Measurements from ENCODE around the gene PPP2R5C. TPM values are rescaled to one million over a fixed set of nuclear protein-coding genes. Genes with fewer than 3 reads are reported as not detected.
A peak's percentile ranks its signal among the peaks of the same experiment; 100 is the strongest.

The PPP2R5C gene
- total RNA-seq, 1 donor from 2014 or later: 71.5 TPM

DNA sequence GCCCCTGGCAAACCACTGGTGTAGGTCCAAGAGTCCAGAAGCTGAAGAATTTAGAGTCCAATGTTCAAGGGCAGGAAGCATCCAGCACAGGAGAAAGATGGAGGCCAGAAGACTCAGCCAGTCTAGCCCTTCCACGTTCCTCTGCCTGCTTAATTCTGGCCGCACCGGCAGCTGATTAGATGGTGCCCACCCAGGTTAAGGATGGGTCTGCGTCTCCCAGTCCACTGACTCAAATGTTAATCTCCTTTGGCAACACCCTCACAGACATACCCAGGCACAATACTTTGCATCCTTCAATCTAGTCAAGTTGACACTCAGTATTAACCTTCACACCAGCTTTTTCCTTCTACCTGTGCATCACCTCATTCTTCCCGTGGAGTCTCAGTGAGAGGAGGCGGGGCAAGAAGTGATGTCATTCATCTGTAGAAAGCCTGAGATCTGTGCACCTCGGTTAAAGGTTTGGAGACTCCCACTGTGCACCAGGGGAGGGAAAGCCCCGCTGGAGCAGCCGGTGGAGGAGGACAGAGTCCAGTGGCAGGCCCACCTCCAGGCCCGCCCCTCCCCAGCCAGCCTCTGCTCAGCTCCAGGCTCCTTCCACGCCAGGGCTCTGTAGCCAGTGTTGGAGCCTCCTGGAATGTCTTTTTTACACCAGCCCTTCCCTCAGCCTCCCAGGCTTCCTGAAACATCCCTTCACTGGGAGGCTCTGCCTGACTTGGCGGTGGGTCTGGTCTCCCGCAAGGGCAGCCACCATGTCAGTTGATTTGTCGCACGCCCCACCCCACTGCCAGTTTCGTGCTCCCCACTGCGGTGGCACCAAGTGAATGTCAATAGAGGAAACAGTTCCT is 122.8 kb downstream of the PPP2R5C start:
- Mint-ChIP-seq H3K36me3 (ENCODE audit: low read depth, unreplicated experiment) (peaks cover 29% of the 10 kb centered on the region), H3K27ac (ENCODE audit: unreplicated experiment) (no peak overlapping the region), H3K4me3 (ENCODE audit: unreplicated experiment) (peak overlapping the region; percentile 39), H3K27me3 (ENCODE audit: unreplicated experiment) (peaks cover 6% of the 10 kb centered on the region), H3K4me1 (ENCODE audit: unreplicated experiment) (no peaks in the 10 kb centered on the region), H3K9me3 (ENCODE audit: unreplicated experiment) (no peaks in the 10 kb centered on the region)
- TF ChIP-seq, protein P1, sequence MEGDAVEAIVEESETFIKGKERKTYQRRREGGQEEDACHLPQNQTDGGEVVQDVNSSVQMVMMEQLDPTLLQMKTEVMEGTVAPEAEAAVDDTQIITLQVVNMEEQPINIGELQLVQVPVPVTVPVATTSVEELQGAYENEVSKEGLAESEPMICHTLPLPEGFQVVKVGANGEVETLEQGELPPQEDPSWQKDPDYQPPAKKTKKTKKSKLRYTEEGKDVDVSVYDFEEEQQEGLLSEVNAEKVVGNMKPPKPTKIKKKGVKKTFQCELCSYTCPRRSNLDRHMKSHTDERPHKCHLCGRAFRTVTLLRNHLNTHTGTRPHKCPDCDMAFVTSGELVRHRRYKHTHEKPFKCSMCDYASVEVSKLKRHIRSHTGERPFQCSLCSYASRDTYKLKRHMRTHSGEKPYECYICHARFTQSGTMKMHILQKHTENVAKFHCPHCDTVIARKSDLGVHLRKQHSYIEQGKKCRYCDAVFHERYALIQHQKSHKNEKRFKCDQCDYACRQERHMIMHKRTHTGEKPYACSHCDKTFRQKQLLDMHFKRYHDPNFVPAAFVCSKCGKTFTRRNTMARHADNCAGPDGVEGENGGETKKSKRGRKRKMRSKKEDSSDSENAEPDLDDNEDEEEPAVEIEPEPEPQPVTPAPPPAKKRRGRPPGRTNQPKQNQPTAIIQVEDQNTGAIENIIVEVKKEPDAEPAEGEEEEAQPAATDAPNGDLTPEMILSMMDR (IDR thresholded peaks at IDR 0.05; ENCODE audit: unreplicated experiment): no peak
- no peak for DNase-seq (ENCODE audit: low spot score)

DNA sequence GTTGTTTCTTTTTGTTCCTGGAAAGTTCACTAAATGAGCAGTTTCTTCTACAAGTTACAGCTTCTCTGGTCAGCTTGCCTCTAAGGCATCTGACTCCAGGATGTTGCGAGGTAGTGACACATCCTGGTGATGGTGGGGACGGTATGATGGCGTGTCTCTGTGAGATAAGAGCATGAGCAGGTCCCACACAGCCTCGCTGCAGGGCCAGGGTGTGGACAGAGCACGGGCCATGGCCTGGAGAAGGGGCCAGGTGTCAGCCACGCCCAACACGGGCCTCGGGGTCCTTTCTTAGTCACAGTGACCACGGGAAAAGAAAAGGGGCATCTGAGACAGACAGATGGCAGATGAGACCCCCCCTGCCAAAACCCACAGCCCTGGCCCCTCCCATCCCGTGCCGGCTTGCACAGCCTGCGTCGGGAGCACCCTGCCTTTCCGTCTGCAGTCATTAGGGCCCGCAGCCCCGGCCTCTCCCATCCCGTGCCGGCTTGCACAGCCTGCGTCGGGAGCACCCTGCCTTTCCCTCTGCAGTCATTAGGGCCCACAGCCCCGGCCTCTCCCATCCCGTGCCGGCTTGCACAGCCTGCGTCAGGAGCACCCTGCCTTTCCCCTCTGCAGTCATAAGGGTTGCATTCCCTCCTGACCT is 123.5 kb downstream of the PPP2R5C start:
- TF ChIP-seq, protein P1 (IDR thresholded peaks at IDR 0.05; ENCODE audit: unreplicated experiment): no peak
- no peak for DNase-seq (ENCODE audit: low spot score)
- peaks cover 3% of the 10 kb centered on the region for H3K27me3 Mint-ChIP-seq (ENCODE audit: unreplicated experiment)
- H3K9me3 Mint-ChIP-seq (ENCODE audit: unreplicated experiment): no peaks in the 10 kb centered on the region
- H3K4me3 Mint-ChIP-seq (ENCODE audit: unreplicated experiment): peak overlapping the region; percentile 37
- no peak overlapping the region for H3K27ac Mint-ChIP-seq (ENCODE audit: unreplicated experiment)
- no peaks in the 10 kb centered on the region for H3K4me1 Mint-ChIP-seq (ENCODE audit: unreplicated experiment)
- H3K36me3 Mint-ChIP-seq (ENCODE audit: low read depth, unreplicated experiment): peaks cover 29% of the 10 kb centered on the region

DNA sequence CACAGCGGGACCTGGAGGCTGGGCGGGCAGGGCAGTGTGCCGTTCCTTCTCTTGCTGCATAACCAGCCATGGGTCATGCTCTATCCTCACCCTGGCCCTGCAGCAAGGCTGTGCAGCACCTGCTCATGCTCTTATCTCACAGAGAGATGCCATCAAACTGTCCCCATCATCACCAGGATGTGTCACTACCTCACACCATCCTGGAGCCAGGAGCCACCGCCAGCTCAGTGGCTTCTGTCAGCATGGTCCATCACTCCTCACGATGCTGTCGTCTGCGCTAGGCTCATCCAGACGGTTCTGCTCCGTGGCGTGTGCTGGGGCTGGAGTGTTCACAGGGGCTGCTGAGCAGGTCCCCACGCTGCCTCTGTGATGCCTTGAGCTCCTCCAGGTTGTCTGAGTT is 125.7 kb downstream of the PPP2R5C start:
- H3K27me3 Mint-ChIP-seq (ENCODE audit: unreplicated experiment): peaks cover 3% of the 10 kb centered on the region
- H3K27ac Mint-ChIP-seq (ENCODE audit: unreplicated experiment): no peak overlapping the region
- TF ChIP-seq, protein P1 (IDR thresholded peaks at IDR 0.05; ENCODE audit: unreplicated experiment): no peak
- H3K4me1 Mint-ChIP-seq (ENCODE audit: unreplicated experiment): no peaks in the 10 kb centered on the region
- no peaks in the 10 kb centered on the region for H3K9me3 Mint-ChIP-seq (ENCODE audit: unreplicated experiment)
- peaks cover 24% of the 10 kb centered on the region for H3K36me3 Mint-ChIP-seq (ENCODE audit: low read depth, unreplicated experiment)
- no peak overlapping the region for H3K4me3 Mint-ChIP-seq (ENCODE audit: unreplicated experiment)
- DNase-seq (ENCODE audit: low spot score): no peak

DNA sequence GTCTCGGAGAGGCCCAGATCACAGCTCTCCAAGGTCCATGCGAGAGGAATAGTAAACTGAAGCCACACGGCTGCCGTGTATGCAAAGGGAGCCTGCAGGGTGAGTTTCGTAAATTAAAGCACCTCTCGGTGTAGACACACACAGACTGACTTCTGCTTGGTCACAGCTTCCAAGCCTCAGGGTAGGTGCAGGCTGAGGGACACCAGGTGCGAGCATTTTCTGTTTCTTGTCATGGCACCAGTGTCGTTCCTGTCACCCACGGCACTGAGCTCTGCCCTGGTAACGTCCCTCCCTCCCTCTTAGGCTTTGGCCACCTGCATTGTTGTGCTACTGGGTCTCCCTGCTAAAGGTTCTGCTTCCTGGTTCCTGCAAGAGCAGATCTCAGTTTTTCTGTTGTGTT is 126.7 kb downstream of the PPP2R5C start:
- H3K27me3 Mint-ChIP-seq (ENCODE audit: unreplicated experiment): peaks cover 3% of the 10 kb centered on the region
- H3K27ac Mint-ChIP-seq (ENCODE audit: unreplicated experiment): no peak overlapping the region
- TF ChIP-seq, protein P1 (IDR thresholded peaks at IDR 0.05; ENCODE audit: unreplicated experiment): no peak
- peaks cover 28% of the 10 kb centered on the region for H3K36me3 Mint-ChIP-seq (ENCODE audit: low read depth, unreplicated experiment)
- H3K4me1 Mint-ChIP-seq (ENCODE audit: unreplicated experiment): no peaks in the 10 kb centered on the region
- H3K9me3 Mint-ChIP-seq (ENCODE audit: unreplicated experiment): no peaks in the 10 kb centered on the region
- DNase-seq (ENCODE audit: low spot score): no peak
- no peak overlapping the region for H3K4me3 Mint-ChIP-seq (ENCODE audit: unreplicated experiment)

DNA sequence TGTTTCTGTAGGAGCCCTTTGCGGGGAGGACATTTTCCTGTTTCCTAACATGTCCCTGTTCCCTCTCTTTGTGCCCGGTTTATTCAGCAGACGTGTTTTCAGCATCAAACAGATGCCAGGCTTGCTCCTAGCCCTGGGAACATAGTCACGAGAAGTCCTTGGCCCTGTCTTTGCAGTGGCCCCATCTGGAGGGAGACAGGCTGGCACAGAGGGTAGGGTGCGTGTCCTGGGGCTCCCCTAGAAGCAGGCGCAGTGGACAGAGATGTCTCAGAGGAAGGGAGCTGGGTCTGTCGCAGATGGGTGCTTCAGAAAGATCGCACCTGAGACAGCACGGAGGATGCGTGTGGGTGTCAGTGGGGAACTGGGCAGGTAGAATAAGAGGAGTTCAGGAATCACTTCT is 127.9 kb downstream of the PPP2R5C start:
- no peak overlapping the region for H3K27ac Mint-ChIP-seq (ENCODE audit: unreplicated experiment)
- H3K27me3 Mint-ChIP-seq (ENCODE audit: unreplicated experiment): peaks cover 3% of the 10 kb centered on the region
- H3K4me1 Mint-ChIP-seq (ENCODE audit: unreplicated experiment): no peaks in the 10 kb centered on the region
- TF ChIP-seq, protein P1 (IDR thresholded peaks at IDR 0.05; ENCODE audit: unreplicated experiment): no peak
- no peak overlapping the region for H3K4me3 Mint-ChIP-seq (ENCODE audit: unreplicated experiment)
- no peak for DNase-seq (ENCODE audit: low spot score)
- H3K9me3 Mint-ChIP-seq (ENCODE audit: unreplicated experiment): no peaks in the 10 kb centered on the region
- peaks cover 23% of the 10 kb centered on the region for H3K36me3 Mint-ChIP-seq (ENCODE audit: low read depth, unreplicated experiment)
